Fibroblast of skin of back (primary cell): ENCODE data around the gene SLC6A4.

Experiments used
- DNase-seq: peaks from one replicate; pipeline ENCODE4 v3.0.0-alpha.2; 2013

SLC6A4 gene

DNA sequence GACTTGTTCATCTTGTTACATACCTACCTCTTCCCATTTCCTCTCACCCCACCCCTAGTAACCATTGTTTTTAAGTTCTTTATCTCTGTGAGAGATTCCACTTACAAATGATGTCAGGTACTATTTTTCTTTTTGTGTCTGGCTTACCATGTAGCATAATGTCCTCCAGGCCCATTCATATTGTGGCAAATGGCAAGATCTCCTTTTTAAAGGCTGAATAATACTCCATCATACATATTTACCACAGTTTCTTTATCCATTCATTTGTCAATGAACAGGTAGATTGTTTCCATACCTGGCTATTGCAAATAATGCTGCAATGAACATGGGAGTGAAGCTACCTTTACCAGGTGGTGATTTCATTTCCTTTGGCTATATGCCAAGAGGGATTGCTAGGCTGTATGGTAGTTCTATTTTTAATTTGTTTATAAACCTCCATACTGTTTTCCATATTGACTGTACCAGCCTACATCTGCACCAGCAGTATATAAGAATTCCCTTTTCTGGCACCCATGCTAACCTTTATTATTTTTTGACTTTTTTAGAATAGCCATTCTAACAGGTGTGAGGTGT lies 65.0 kb downstream of the SLC6A4 start:
- DNase-seq = no peak

DNA sequence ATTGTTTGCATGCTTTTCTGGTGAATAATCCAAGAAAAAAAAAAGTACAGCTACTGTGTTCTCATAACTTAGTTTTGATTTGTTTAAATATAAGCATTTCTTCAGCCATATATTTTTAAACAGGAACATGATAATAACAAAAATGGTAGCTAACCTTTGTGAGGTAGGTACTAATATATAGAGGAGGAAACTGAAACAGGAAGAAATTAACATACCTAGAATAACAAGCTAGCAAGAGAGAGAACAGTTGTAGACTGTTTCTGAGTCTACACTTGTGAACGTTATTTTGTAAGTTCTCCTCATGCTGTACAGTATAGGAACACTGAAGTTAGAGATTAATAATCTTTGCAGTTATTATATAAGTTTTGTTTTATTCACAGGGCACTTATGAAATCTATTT lies 69.5 kb downstream of the SLC6A4 start:
- DNase-seq = no peak

DNA sequence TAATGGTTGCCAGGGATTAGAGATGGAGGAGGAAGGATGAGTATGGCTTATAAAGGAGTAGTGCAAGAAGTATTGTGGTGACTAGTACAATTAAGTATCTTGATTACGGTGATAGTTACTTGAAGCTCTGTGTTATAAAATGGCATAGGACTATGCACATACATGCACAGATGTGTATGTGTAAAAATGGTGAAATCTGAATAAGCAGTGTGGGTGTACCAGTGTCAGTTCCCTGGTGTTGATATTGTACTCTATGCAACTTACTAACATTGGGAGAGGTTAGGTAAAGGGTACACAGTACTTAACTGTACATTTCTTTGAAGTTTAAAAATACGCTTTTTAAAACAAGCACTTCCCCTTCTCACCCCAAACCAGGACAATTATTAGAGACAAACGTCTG lies 70.3 kb downstream of the SLC6A4 start:
- DNase-seq = no peak

DNA sequence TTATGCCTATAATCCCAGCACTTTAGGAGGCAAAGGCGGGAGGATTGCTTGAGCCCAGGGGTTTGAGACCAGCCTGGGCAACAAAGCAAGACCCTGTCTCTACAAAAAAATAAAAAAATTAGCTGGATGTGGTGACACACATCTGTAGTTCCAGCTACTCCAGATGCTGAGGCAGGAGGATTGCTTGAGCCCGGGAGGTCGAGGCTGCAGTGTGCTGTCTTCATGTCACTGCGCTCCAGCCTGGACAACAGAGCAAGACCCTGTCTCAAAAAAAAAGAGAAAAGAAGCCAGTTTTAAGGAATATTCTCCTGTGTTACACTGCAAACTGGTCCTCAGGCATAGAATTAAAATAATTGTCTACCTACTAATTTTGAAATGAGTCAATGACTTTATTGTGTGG lies 71.0 kb downstream of the SLC6A4 start:
- no peak for DNase-seq

DNA sequence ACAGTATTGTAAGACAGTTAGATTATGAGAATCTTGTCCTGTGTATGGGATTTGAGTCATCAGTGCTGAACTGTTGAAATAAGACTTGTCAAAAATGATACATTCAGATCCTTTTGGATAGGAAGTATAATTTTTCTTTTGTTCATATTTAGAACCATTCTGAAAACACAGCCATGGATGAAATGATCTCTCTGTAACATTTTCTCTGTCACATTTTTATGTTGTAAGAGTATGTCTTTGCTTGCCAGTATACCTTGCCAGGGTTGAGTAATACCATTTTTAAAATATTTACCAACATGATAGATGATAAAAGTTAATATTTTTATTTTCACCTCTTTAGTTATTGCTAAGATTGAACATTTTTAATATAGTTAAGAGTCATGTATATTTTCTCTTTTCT lies 73.9 kb downstream of the SLC6A4 start:
- DNase-seq = no peak

DNA sequence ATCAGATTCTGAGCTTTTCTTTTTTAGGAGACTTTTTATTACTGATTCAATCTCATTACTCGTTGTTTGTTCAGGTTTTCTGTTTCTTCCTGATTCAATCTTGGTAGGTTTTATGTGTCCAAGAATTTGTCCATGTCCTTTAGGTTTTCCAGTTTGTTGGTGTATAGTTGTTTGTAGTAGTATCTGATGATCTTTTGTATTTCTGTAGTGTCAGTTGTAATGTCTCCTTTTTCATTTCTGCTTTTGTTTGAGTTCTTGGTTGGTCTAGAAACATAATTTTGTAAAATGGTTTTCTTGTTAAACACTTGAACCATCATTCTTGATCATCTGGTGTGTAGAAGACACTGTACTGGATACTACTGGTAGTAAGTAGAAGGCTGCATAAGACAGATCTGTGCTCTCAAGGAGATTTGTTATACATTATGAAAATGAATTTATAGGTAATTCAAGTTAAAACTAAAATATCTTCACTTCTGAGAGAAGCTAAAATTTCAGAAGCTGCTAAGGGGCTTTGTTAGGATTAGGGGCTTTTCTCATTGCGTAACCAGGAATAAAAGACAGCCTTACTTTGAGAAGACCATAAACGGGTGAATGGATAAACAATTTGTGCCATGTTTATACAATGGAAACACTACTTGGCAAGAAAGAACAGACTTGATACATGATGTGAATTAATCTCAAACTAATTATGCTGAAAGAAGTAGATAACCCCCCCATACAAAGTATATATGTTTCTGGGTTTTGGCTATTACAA lies 74.9 kb downstream of the SLC6A4 start:
- DNase-seq = no peak

DNA sequence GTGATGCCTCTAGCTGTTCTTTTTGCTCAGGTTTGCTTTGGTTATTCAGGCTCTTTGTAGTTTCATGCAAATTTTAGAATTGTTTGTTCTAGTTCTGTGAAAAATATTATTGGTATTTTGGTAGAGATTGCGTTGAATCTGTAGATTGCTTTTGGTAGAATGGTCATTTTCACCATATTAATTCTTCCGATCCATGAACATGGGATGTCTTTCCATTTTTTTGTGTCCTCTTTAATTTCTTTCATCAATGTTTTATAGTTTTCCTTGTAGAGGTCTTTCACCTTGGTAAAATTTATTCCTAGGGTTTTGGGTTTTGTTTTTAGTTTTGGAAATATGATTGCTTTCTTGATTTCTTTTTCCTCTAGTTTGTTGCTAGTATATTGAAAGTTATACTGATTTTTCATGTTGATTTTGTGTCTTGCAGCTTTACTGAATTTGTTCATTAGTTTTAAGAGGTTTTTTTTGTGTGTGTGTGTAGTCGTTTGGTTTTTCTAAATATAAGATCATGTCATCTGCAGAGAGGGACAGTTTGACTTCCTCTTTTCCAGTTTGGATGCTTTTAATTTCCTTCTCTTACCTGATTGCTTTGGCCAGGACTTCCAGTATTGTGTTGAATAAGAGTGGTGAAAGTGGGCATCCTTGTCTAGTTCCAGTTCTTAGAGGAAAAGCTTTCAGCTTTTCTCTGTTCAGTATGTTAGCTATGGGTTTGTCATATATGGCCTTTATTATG lies 76.4 kb downstream of the SLC6A4 start:
- DNase-seq = no peak

DNA sequence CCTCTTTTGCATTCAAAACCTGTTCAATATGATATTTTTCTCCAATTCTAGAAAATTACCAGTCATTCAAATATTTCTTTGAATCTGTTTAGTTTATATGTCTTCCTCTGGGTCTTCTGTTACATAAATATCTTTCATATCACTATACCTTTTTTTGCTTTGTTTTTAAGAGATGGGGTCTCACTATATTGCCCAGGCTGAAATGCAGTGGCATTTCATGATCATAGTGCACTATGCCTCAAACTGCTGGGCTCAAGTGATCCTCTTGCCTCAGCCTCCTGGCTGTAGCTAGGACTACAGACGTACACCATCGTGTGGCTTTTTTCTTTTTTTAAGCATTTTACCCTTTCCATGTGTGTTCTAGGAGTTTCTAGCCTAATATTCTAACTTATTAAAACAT lies 80.1 kb downstream of the SLC6A4 start:
- DNase-seq = no peak

DNA sequence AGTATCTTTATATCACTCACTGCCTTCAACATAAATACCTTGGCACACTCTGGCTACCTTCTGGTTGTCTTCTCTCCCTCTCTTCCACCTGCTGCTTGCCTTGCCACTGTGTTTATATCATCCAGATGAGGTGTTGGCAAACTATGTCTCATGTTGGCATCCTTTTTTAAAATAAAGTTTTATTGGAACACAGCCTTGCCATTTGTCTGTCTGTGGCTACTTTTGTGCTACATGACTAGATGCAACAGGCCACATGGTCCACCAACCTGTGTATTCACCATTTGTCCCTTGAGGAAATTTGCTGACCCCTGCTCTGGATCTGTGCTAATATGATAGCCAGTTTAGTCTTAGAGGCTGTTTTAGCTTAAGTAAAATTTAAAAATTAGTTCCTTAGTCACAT lies 82.0 kb downstream of the SLC6A4 start:
- no peak for DNase-seq

DNA sequence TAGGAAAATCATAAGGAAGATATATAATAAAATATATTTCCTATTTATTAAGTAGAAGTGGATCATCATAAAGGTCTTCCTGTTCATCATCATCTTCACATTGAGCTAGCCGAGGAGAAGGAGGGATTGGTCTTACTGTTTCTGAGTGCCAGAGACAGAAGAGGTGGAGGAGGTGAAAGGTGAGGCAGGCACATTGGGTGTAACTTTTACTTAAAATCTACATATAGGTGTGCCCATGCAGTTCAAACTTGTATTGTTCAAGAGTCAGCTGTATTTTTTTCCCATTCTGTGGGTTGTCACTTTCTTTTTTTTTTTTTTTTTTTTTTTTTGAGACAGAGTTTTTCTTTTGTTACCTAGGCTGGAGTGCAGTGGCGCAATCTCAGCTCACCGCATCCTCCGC lies 84.0 kb downstream of the SLC6A4 start:
- DNase-seq = no peak

DNA sequence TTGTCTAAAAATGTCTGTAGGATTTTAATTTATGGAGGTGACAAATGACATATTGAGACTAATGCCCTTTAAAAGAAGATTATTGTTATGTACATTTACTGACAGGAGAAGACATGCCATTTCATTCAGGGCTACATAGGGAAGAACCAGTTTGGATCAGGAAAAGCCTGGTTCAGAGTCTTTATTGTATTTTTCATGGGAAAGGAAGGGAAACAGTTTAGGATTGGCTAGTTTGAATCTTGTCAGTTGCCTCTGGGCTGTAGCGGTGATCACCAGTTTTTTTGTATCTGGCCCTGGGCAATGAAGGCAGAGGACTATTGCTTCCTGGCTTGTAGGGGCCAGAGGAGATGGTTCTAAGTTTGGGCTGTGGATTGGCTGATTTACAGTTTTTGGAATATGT lies 87.1 kb downstream of the SLC6A4 start:
- DNase-seq = no peak

DNA sequence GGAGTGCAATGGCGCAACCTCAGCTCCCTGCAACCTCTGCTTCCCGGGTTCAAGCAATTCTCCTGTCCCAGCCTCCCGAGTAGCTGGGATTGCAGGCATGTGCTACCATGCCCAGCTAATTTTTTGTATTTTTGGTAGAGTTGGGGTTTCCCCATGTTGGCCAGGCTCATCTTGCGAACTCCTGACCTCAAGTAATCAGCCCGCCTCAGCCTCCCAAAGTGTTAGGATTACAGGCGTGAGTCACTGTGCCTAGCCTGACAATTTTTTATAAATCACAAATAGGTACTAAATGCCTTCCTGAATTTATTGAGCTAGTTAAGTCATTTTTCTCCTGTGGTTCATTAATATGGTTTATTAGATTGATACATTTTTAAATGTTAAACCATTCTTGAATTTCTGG lies 87.6 kb downstream of the SLC6A4 start:
- peak; percentile 2 for DNase-seq
